Parathyroid adenoma (tissue), 2 donors: Measurements from ENCODE around the gene CLECL1.

Source experiments
- H2AFZ ChIP-seq: fragments of 300-600 bp; sonication (generic); one replicate; pipeline ENCODE4 v1.7.0; 2017; ENCODE audit warnings: antibody characterized with exemption, mild to moderate bottlenecking
- H3K27ac ChIP-seq: fragments of 300-600 bp; sonication (generic); one replicate; pipeline ENCODE4 v1.7.0; 2017
- H3K27me3 ChIP-seq: fragments of 300-600 bp; sonication (generic); one replicate; pipeline ENCODE4 v1.7.0; 2017; ENCODE audit warnings: low read length; ENCODE audit not compliant: control insufficient read depth, insufficient read depth
- H3K36me3 ChIP-seq: fragments of 300-600 bp; sonication (generic); one replicate; pipeline ENCODE4 v1.7.0; 2017; ENCODE audit warnings: low read length; ENCODE audit not compliant: control insufficient read depth, insufficient read depth
- H3K4me1 ChIP-seq: fragments of 300-600 bp; sonication (generic); one replicate; pipeline ENCODE4 v1.7.0; 2017; ENCODE audit warnings: control low read depth
- H3K4me2 ChIP-seq: fragments of 300-600 bp; sonication (generic); one replicate; pipeline ENCODE4 v1.7.0; 2017; ENCODE audit warnings: low read length
- H3K4me3 ChIP-seq: fragments of 300-600 bp; sonication (generic); one replicate; pipeline ENCODE4 v1.7.0; 2017; ENCODE audit warnings: low read depth, low read length
- H3K79me2 ChIP-seq: fragments of 300-600 bp; sonication (generic); one replicate; pipeline ENCODE4 v1.7.0; 2017; ENCODE audit warnings: control low read depth
- H3K9ac ChIP-seq: fragments of 300-600 bp; sonication (generic); one replicate; pipeline ENCODE4 v1.7.0; 2017; ENCODE audit warnings: mild to moderate bottlenecking
- H3K9me3 ChIP-seq: fragments of 300-600 bp; sonication (generic); one replicate; pipeline ENCODE4 v1.7.0; 2017; ENCODE audit warnings: low read length; ENCODE audit not compliant: control insufficient read depth
- TF ChIP-seq, protein P1 (sequence below): fragments of 300-600 bp; sonication (generic); IDR thresholded peaks from one replicate; pipeline ENCODE4 v1.7.0; 2017; ENCODE audit warnings: antibody characterized with exemption, mild to moderate bottlenecking
- donor health status: primary hyperparathyroidism.

CLECL1 gene

DNA sequence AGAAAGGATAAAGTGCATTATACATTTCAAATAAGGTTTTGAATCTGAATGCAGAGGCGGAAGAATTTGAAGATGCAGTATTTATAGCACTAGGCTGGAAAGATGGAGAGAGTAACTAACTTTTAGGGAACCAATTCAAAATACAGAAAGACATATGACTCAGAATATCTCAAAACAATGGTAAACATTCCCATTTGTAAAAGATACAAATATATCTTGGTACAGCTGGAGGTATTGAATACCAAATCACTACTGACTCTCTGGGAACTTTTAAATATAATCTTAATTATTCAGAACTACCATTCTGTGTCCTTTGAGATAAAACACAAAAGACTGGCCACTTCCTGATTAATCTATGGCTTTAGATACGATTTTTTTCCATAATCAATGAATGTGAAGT is 22.7 kb upstream of the CLECL1 start:
- Histone ChIP-seq H3K4me2 (no peak overlapping the region), H3K4me3 (no peak overlapping the region), H2AFZ (no peak overlapping the region), H3K4me1 (no peaks in the 10 kb centered on the region), H3K79me2 (no peaks in the 10 kb centered on the region), H3K36me3 (no peaks in the 10 kb centered on the region), H3K9me3 (no peaks in the 10 kb centered on the region), H3K9ac (no peak overlapping the region), H3K27ac (no peak overlapping the region), H3K27me3 (no peaks in the 10 kb centered on the region)
- TF ChIP-seq, protein P1, sequence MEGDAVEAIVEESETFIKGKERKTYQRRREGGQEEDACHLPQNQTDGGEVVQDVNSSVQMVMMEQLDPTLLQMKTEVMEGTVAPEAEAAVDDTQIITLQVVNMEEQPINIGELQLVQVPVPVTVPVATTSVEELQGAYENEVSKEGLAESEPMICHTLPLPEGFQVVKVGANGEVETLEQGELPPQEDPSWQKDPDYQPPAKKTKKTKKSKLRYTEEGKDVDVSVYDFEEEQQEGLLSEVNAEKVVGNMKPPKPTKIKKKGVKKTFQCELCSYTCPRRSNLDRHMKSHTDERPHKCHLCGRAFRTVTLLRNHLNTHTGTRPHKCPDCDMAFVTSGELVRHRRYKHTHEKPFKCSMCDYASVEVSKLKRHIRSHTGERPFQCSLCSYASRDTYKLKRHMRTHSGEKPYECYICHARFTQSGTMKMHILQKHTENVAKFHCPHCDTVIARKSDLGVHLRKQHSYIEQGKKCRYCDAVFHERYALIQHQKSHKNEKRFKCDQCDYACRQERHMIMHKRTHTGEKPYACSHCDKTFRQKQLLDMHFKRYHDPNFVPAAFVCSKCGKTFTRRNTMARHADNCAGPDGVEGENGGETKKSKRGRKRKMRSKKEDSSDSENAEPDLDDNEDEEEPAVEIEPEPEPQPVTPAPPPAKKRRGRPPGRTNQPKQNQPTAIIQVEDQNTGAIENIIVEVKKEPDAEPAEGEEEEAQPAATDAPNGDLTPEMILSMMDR = no peak

DNA sequence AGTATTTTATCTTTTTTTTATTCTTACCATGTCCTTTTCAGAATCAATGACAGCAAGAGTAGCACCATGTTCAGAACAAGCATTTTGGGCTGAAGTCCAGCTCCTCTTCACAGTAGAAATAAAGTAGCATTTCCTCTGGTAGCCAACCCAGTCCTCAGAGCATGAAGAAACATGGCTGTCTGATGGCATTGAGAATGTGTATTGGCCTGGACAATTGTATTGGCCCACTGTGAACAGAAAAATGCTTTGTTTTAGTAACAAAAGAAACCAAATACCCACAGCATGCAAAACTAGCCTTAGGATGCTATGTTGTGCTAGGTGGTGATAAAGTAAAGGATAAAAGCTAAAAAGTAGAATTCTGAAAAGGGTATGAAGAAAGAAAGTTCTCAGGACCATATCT is 22.1 kb upstream of the CLECL1 start:
- Histone ChIP-seq H3K4me3 (no peak overlapping the region), H3K36me3 (no peaks in the 10 kb centered on the region), H2AFZ (no peak overlapping the region), H3K4me1 (no peaks in the 10 kb centered on the region), H3K9me3 (no peaks in the 10 kb centered on the region), H3K79me2 (no peaks in the 10 kb centered on the region), H3K4me2 (no peak overlapping the region), H3K27ac (no peak overlapping the region), H3K27me3 (no peaks in the 10 kb centered on the region), H3K9ac (no peak overlapping the region)
- TF ChIP-seq, protein P1 = no peak

DNA sequence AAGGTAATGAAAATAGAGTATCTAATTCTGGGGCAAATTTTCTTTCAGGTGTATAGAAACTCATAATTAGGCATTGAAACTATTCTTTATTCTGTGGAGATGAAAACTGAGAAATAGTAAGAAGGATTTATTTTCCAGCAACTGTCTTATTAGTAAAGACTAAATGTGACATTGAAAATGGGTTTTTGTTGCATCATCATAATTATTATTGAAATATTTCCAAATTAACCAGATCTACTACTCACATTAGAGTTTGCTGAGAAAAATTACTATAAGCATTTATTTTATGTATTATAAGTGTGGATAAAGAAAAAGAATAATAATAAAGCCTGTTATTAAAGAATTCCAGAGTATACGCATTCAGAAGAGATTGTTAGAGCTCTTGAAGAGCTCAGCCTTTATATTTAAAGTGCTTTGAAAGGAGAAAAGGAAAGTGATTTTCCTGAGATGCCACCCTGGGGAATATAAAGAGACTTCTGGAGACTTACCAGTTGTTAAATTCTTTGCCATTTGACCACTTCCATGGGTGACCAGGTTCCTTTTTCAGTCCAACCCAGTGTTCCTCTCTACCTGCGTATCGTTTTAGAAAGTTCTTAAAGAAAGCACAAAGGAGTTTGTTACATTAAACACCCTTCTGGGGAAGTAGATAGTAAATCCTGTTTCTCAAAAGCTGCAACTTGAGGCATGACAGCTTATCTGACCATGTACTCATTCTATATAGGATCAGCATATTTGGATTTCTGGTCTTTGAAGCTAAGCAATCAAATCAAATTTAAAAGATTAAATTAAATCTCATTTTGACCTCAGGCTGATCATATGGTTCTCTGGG is 21.4 kb upstream of the CLECL1 start:
- Histone ChIP-seq H3K4me1 (no peaks in the 10 kb centered on the region), H3K9me3 (no peaks in the 10 kb centered on the region), H3K79me2 (no peaks in the 10 kb centered on the region), H3K27ac (no peak overlapping the region), H3K27me3 (no peaks in the 10 kb centered on the region), H3K4me3 (no peak overlapping the region), H3K4me2 (no peak overlapping the region), H3K9ac (no peak overlapping the region), H2AFZ (no peak overlapping the region), H3K36me3 (no peaks in the 10 kb centered on the region)
- TF ChIP-seq, protein P1 = no peak

DNA sequence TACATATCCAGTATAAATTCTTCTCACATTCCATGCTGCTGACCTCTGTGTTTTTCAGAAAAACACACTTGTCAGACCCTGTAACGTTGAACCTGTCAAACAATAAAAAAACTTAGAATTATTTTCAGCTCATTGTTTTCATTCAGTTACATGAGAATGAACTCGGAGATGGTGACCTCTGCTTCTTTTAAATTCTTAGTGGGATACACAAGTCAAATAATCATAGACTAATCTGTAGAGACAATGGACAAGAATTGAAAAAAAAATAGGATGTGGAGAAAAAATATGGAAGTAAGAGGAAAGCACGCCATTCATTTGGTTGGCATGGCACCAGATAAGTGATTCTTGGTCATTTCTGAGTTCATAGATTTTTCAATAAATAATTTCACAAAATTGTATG is 20.6 kb upstream of the CLECL1 start:
- TF ChIP-seq, protein P1 = no peak
- Histone ChIP-seq H3K27me3 (no peaks in the 10 kb centered on the region), H3K4me2 (no peak overlapping the region), H2AFZ (no peak overlapping the region), H3K27ac (no peak overlapping the region), H3K36me3 (no peaks in the 10 kb centered on the region), H3K4me1 (no peaks in the 10 kb centered on the region), H3K9ac (no peak overlapping the region), H3K79me2 (no peaks in the 10 kb centered on the region), H3K4me3 (no peak overlapping the region), H3K9me3 (no peaks in the 10 kb centered on the region)

DNA sequence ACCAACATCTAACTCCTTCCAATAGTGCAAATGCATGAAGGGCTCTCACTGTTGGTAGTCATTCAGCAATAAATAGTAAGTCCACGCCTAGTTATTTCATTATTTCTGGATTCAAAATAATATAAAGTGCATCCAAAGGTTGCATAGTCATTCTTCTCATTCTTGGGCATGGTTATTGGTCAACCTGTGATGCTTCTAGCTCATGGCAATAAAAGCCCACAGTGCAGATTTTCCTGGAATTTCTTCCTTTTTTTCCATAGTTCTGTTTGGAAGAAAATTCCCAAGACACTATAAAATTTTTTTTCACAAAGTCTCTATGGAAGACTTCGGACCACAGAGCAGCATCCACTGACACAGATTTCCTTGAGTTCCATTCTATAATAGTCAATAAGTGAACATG is 20.2 kb upstream of the CLECL1 start:
- no peaks in the 10 kb centered on the region for H3K36me3 ChIP-seq
- H3K9ac ChIP-seq = no peak overlapping the region
- H2AFZ ChIP-seq = no peak overlapping the region
- no peaks in the 10 kb centered on the region for H3K79me2 ChIP-seq
- H3K4me1 ChIP-seq = no peaks in the 10 kb centered on the region
- H3K9me3 ChIP-seq = no peaks in the 10 kb centered on the region
- no peak overlapping the region for H3K27ac ChIP-seq
- H3K4me2 ChIP-seq = no peak overlapping the region
- TF ChIP-seq, protein P1 = no peak
- H3K27me3 ChIP-seq = no peaks in the 10 kb centered on the region
- no peak overlapping the region for H3K4me3 ChIP-seq
